HCT116 (cell line): ENCODE measurements around the gene PMPCB. TPM values are rescaled to one million over a fixed set of nuclear protein-coding genes. Genes with fewer than 3 reads are reported as not detected.

Experiments
- ATAC-seq: fragments of 200-7000 bp; cut with Tn5 transposase; 2 replicates; pipeline ENCODE4 v1.9.1; 2020; ENCODE audit warnings: mild to moderate bottlenecking, moderate library complexity
- BruUV-seq: library from RNA; stranded (reverse); fragments of 400-500 nt; replicated peaks from 2 replicates; lab custom pipeline; 2021; lab: Mats Ljungman, UMichigan
- CTCF ChIA-PET: fragments of 300-600 bp; sonication (Branson Sonifier 250); formaldehyde crosslinking; loops from one replicate; lab custom pipeline; 2021; ENCODE audit warnings: antibody characterized with exemption; lab: Charles Lee
- POLR2A ChIA-PET: fragments of 300-600, 350-600 bp; sonication (Branson Sonifier 250); formaldehyde crosslinking; loops from one replicate; lab custom pipeline; 2021; ENCODE audit warnings: antibody characterized with exemption; lab: Charles Lee
- RAD21 ChIA-PET, 2 experiments: fragments of 300-600 bp; sonication (Branson Sonifier 250); formaldehyde crosslinking; loops; one replicate each; lab custom pipeline; 2023; ENCODE audit warnings: low total read pairs in 2 of 2; ENCODE audit not compliant: uncharacterized antibody in 2 of 2, unreplicated experiment in 2 of 2, low non-redundant PET in 1 of 2; lab: Charles Lee
- DNase-seq: peaks from one replicate; pipeline ENCODE4 v3.0.0-alpha.2; 2010; ENCODE audit warnings: low read depth, low spot score
- H2AFZ ChIP-seq: fragments of 200-600 bp; shearing (Covaris generic), sonication (generic); 2 replicates; pipeline ENCODE4 v1.6.1; 2017; ENCODE audit warnings: low read depth, mixed run types, mixed read lengths, antibody characterized with exemption, low read length; ENCODE audit not compliant: poor library complexity, severe bottlenecking
- H3K27ac ChIP-seq: 2 replicates; pipeline ENCODE4 v1.5.1; 2012; ENCODE audit warnings: low read depth, low read length
- H3K27me3 ChIP-seq: fragments of 200-600 bp; sonication (generic); 2 replicates; pipeline ENCODE4 v1.6.1; 2016; ENCODE audit warnings: mixed run types, low read length, mixed read lengths; ENCODE audit not compliant: insufficient read depth
- H3K36me3 ChIP-seq, 2 experiments: fragments of 200-500 bp in 1 of 2; fragments of 200-600 bp in 1 of 2; sonication (Bioruptor generic) in 1 of 2; sonication (generic) in 1 of 2; 2 replicates each; pipeline versions ENCODE4 v1.5.1 to v1.6.1; 2014 to 2016; ENCODE audit warnings: low read length in 2 of 2, inconsistent platforms in 1 of 2, mixed read lengths in 1 of 2, mixed run types in 1 of 2; ENCODE audit not compliant: insufficient read depth in 2 of 2, control insufficient read depth in 1 of 2
- H3K4me1 ChIP-seq, 2 experiments: fragments of 200-600 bp in 1 of 2; sonication (generic) in 1 of 2; 2 replicates each; pipeline versions ENCODE4 v1.5.1 to v1.6.1; 2012 to 2017; ENCODE audit warnings: low read length in 2 of 2, inconsistent platforms in 1 of 2, mild to moderate bottlenecking in 1 of 2, mixed read lengths in 1 of 2, mixed run types in 1 of 2, moderate library complexity in 1 of 2; ENCODE audit not compliant: insufficient read depth in 2 of 2, control insufficient read depth in 1 of 2
- H3K4me2 ChIP-seq: fragments of 200-600 bp; sonication (generic); 2 replicates; pipeline ENCODE4 v1.6.1; 2017; ENCODE audit warnings: mixed run types, low read length, mixed read lengths
- H3K4me3 ChIP-seq, 2 experiments: fragments of 200-600 bp in 1 of 2; sonication (generic) in 1 of 2; replicated peaks in 1 of 2; 2 replicates each; pipeline ENCODE4 v1.5.1; 2011 to 2016; ENCODE audit warnings: low read length in 2 of 2, control low read depth in 1 of 2, low read depth in 1 of 2, mild to moderate bottlenecking in 1 of 2, mixed read lengths in 1 of 2, mixed run types in 1 of 2
- H3K79me2 ChIP-seq: fragments of 200-600 bp; sonication (generic); 2 replicates; pipeline ENCODE4 v1.6.1; 2017; ENCODE audit warnings: mild to moderate bottlenecking, mixed run types, low read length, moderate library complexity, mixed read lengths; ENCODE audit not compliant: insufficient read depth
- H3K9ac ChIP-seq: fragments of 200-600 bp; sonication (generic); 2 replicates; pipeline ENCODE4 v1.6.1; 2016; ENCODE audit warnings: low read length, mixed read lengths
- H3K9me2 ChIP-seq: fragments of 200-600 bp; sonication (generic), shearing (Covaris generic); 2 replicates; pipeline ENCODE4 v1.6.1; 2017; ENCODE audit warnings: mixed run types, mild to moderate bottlenecking, moderate library complexity; ENCODE audit not compliant: insufficient read depth
- H3K9me3 ChIP-seq, 2 experiments: fragments of 200-500 bp in 1 of 2; fragments of 200-600 bp in 1 of 2; sonication (Bioruptor generic) in 1 of 2; sonication (generic) in 1 of 2; 2 replicates each; pipeline ENCODE4 v1.6.1; 2014 to 2017; ENCODE audit warnings: low read length in 2 of 2, mixed read lengths in 2 of 2, inconsistent platforms in 1 of 2, low read depth in 1 of 2, mild to moderate bottlenecking in 1 of 2, mixed run types in 1 of 2, moderate library complexity in 1 of 2; ENCODE audit not compliant: control insufficient read depth in 1 of 2, insufficient read depth in 1 of 2
- H4K20me1 ChIP-seq: fragments of 200-600 bp; sonication (generic), shearing (Covaris generic); 2 replicates; pipeline ENCODE4 v1.6.1; 2017; ENCODE audit warnings: mixed run types, mild to moderate bottlenecking, moderate library complexity; ENCODE audit not compliant: insufficient read depth
- CEBPB ChIP-seq: IDR thresholded peaks from 2 replicates; pipeline ENCODE4 v1.6.1; 2012; ENCODE audit warnings: low read depth
- CTCF ChIP-seq, 3 experiments: fragments of 200-600 bp in 1 of 3; sonication (generic) in 1 of 3; IDR thresholded peaks in 2 of 3; conservative IDR thresholded peaks in 1 of 3; 2 replicates each; pipeline ENCODE4 v1.5.1; 2012 to 2017; ENCODE audit warnings: low read depth in 2 of 3, low read length in 2 of 3, antibody characterized with exemption in 1 of 3, borderline replicate concordance in 1 of 3, control low read depth in 1 of 3, mild to moderate bottlenecking in 1 of 3, mixed read lengths in 1 of 3, mixed run types in 1 of 3, moderate library complexity in 1 of 3; ENCODE audit not compliant: insufficient read depth in 1 of 3
- EGR1 ChIP-seq: IDR thresholded peaks from 2 replicates; pipeline ENCODE4 v1.6.1; 2012; ENCODE audit warnings: low read depth
- EZH2 ChIP-seq: fragments of 200-600 bp; sonication (generic); IDR thresholded peaks from 2 replicates; pipeline ENCODE4 v1.6.1; 2017; ENCODE audit warnings: antibody characterized with exemption, mixed run types
- EZH2phosphoT487 ChIP-seq: fragments of 200-600 bp; IDR thresholded peaks from 2 replicates; pipeline ENCODE4 v1.6.1; 2018; ENCODE audit warnings: antibody characterized with exemption, borderline replicate concordance
- MAX ChIP-seq: IDR thresholded peaks from 2 replicates; pipeline ENCODE4 v1.6.1; 2012
- POLR2A ChIP-seq: IDR thresholded peaks from 2 replicates; pipeline ENCODE4 v1.7.0; 2011; ENCODE audit warnings: borderline replicate concordance; ENCODE audit not compliant: insufficient read depth, insufficient read length; ENCODE audit errors: extremely low read depth
- POLR2AphosphoS5 ChIP-seq: IDR thresholded peaks from 2 replicates; pipeline ENCODE4 v1.6.1; 2011; ENCODE audit warnings: mild to moderate bottlenecking, low read depth, low read length, moderate library complexity
- REST ChIP-seq: IDR thresholded peaks from 2 replicates; pipeline ENCODE4 v1.6.1; 2012; ENCODE audit warnings: low read depth
- SP1 ChIP-seq: IDR thresholded peaks from 2 replicates; pipeline ENCODE4 v1.6.1; 2012; ENCODE audit warnings: low read depth
- TCF7L2 ChIP-seq: IDR thresholded peaks from 2 replicates; pipeline ENCODE4 v1.7.0; 2011; ENCODE audit warnings: borderline replicate concordance, inconsistent platforms; ENCODE audit not compliant: insufficient read depth, insufficient read length; ENCODE audit errors: extremely low read depth
- YY1 ChIP-seq: IDR thresholded peaks from 2 replicates; pipeline ENCODE4 v1.6.1; 2011; ENCODE audit warnings: low read length, low read depth, moderate library complexity, mild to moderate bottlenecking; ENCODE audit not compliant: insufficient replicate concordance; ENCODE audit errors: extremely low read depth
- ZBTB33 ChIP-seq: IDR thresholded peaks from 2 replicates; pipeline ENCODE4 v1.6.1; 2011; ENCODE audit warnings: mild to moderate bottlenecking, low read length, moderate library complexity; ENCODE audit not compliant: insufficient replicate concordance; ENCODE audit errors: extremely low read depth
- ZFX ChIP-seq: fragments of 450-650 bp; IDR thresholded peaks from 2 replicates; pipeline ENCODE4 v1.6.1; 2017
- ZNF274 ChIP-seq: fragments of 200-500 bp; sonication (Bioruptor generic); IDR thresholded peaks from 2 replicates; pipeline ENCODE4 v1.6.1; 2014; ENCODE audit warnings: mild to moderate bottlenecking, low read depth, low read length, inconsistent platforms
- intact Hi-C: fragments of 100-400 bp; cut with micrococcal nuclease; formaldehyde crosslinking; loops from 2 replicates; pipeline ENCODE4 v1.10.0; 2022
- total RNA-seq: library from RNA; stranded (reverse); gene quantifications from one replicate; pipeline ENCODE4 v1.2.1, GENCODE V29; 2021; ENCODE audit not compliant: unreplicated experiment

PMPCB gene
- total RNA-seq, 1 experiment from 2014 or later: 73.9 TPM

GRCh38 chr7:103299660-103300059 is 2.4 kb downstream of the PMPCB start:
- ChIA-PET POLR2A (no interaction called here), RAD21 (no interaction called here), CTCF (no interaction called here)
- intact Hi-C loops: loop anchor here (10.0 kb wide), 1 partner anchor 865 kb away; no protein-coding TSS in a partner anchor
- H3K4me2 ChIP-seq: no peak overlapping the region
- H3K4me3 ChIP-seq: no peak overlapping the region
- no TSS peak for BruUV-seq
- no peaks in the 10 kb centered on the region for H3K9me2 ChIP-seq
- no peak overlapping the region for H3K9ac ChIP-seq
- no peaks in the 10 kb centered on the region for H4K20me1 ChIP-seq
- no peaks in the 10 kb centered on the region for H3K9me3 ChIP-seq
- TF ChIP-seq MAX (no peak), EZH2phosphoT487 (no peak), YY1 (no peak), SP1 (no peak), ZNF274 (no peak), EGR1 (no peak), CEBPB (no peak), CTCF (IDR thresholded peaks at IDR 0.05 in 2 of 3, conservative IDR thresholded peaks at IDR 0.05 in 1 of 3; ENCODE audit: borderline replicate concordance in 1 of 3, insufficient read depth in 1 of 3, low read depth in 2 of 3, low read length in 2 of 3) (no peak), ZBTB33 (no peak), REST (no peak), POLR2A (no peak), EZH2 (no peak), TCF7L2 (no peak), POLR2AphosphoS5 (no peak), ZFX (no peak)
- no peak overlapping the region for H2AFZ ChIP-seq
- H3K36me3 ChIP-seq: peaks cover 16 to 39% of the 10 kb centered on the region in 2 experiments; a peak in 3 of 4 replicates
- DNase-seq (no peak), ATAC-seq (no peak)
- H3K27ac ChIP-seq: no peak overlapping the region
- H3K4me1 ChIP-seq: peaks cover 10 to 25% of the 10 kb centered on the region in 2 experiments; a peak in 3 of 4 replicates
- H3K79me2 ChIP-seq: peaks cover 65% of the 10 kb centered on the region
- no peaks in the 10 kb centered on the region for H3K27me3 ChIP-seq
